Activated CD8-positive, alpha-beta memory T cell treated with anti-CD3 and anti-CD28 coated beads for 24 hours (primary cell): ENCODE data around the gene CTR9.

Source experiments
- DNase-seq: peaks from one replicate; pipeline ENCODE4 v3.0.0-alpha.2; 2020

The CTR9 gene

GRCh38 chr11:10750838-10751580 is at the start of gene CTR9:
TSS of gene CTR9 (plus strand) at chr11:10751246. CDS start at chr11:10751413, 167 bp downstream.
- DNase-seq, result peak; percentile 95

DNA sequence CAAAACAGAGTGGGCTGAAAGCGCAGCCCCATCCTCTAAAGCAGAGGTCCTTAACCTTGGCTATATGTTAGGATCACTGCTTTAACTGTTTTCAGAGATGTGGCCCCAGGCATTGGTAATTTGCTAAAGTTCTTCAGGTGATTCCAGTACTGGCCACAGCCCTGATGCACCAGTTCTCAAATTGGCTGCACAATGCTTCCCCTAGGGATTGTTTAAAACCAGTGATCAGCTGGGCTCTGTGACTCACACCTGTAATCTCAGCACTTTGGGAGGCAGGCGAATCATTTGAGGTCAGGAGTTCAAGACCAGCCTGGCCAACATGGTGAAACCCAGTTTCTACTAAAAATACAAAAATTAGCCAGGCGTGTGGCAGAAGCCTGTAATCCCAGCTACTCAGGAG is 49.1 kb upstream of the CTR9 start:
- DNase-seq, result no peak

DNA sequence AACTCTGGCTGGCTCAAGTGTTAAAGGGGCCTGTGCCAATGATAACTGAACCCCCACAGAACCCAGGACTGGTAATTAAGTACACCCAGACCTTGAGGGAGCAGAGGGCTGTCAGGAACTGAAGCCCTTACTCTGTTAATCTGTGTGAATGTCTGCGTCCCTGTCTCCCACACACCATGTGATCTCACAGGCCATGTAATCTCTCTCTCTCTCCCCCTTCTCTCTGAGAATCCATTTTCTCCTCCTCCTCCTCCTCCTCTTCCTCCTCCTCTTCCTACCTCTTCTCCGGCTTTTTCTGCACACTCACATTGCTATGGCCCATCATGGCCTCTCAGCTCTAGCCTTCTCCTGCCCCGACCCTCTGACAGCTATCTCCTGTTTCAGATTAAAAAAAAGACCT is 42.9 kb upstream of the CTR9 start:
- no peak for DNase-seq

- no peak for DNase-seq
Measured at GRCh38 chr11:10709299-10710086, 41.6 kb upstream of the CTR9 start.

DNA sequence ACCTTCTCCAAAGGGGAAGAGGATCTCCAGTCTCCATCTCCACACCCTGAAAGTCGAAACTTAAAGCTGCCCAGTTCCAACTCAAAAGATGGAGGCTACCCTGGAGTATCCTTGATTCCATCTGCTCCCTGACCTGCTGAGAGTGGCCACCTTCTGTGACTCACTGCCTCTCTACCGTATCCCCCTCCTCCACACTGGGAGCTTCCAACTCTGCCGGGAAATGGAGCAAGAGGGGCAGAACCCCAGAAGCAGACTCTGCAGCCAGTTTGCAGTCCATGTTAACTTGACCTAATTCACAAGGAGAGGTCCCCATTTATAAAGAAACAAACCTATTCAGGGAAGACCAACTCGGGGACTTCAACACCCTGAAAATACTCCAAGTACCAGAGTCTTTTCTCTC is 35.5 kb upstream of the CTR9 start:
- DNase-seq, result no peak

DNA sequence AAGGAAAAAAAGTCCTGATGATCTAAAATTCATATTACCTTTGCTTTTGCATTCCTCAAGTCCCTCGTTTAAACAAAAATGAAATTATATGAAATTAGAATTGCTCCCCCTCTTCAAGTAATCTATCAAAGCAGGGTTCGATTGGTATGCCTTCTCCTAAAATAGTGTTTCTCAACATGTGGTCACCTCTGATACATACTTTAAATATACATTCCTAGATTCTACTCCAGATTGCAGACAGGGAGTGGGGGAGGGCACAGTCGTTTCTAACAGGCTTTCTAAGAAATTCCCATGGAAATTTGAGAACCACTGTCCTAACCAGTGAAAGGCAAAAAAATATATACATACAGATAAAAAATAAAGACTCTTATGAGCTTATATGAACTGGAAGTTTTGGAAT is 34.9 kb upstream of the CTR9 start:
- DNase-seq, result no peak

DNA sequence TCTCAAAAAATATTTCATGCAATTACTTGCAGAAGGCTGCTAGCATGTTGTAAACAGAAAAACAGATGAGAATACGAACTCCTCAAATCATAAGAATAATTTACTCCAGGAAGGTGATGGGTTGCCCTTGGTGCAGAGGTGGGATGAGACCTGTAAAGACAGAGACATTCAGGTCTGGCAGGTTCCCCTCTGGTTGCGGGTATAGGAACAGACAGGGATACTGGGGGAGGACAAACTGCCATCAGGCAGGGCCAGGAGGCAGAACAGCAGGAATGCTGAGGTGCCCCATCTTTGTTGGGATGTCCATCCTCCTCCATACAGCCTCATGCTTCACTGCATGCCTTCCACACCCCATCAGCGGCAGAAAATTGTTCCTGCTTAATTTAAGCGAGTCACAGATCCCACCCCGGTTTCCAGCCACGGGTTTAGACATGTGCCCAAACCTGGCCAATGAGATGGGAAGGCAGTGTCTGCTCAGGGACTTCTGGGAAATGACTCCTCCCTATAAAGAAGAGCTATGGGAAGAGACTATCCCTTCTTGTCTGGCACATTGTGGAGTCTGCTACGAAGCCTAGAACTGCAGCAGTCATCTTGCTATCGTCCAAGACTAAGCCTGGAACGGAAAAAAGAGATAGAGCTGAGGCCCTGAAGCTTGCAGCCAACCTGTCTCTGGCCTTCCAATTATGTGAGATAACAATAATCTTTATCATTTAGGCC is 34.3 kb upstream of the CTR9 start:
- DNase-seq, result no peak

DNA sequence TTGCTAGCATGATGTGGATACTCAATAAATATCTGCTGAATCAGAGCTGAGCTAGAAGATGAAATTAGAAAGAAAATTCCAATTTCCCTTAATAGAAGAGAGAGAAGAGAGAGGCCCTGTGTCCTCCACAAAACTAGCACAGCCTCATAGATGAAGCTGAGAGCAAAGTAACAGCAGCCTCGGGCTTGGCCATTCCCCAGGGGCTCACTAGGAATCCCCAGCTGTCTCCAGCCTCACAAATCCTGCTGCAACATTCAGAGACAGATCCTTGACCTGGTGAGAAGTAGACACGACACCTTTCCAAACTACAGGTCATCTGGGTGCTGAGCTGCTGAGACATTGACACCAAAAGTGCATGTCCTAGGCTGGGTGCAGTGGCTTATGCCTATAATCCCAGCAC is 31.4 kb upstream of the CTR9 start:
- no peak for DNase-seq

DNA sequence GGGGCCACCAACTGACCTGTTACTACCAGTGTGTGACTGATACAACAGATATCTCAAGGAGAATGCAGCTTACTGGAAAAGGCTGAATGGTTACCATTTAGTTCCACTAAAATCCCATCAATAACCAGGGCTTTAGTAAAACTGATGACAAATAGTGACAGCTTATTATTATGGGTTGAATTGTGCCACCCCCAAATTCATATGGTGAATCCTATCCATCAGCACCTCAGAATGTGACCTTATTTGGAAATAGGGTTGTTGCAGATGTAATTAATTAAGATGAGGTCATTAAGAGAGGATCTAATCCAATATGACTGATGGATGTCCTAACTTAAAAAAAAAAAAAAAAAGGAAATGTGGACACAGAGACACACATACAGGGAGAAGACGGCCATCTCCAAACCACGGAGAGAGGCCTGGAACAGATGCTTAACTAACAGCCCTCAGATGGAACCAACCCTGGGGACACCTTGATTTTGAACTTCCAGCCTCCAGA is 30.1 kb upstream of the CTR9 start:
- DNase-seq, result no peak

GRCh38 chr11:10722307-10722706 is 28.7 kb upstream of the CTR9 start:
- no peak for DNase-seq

DNA sequence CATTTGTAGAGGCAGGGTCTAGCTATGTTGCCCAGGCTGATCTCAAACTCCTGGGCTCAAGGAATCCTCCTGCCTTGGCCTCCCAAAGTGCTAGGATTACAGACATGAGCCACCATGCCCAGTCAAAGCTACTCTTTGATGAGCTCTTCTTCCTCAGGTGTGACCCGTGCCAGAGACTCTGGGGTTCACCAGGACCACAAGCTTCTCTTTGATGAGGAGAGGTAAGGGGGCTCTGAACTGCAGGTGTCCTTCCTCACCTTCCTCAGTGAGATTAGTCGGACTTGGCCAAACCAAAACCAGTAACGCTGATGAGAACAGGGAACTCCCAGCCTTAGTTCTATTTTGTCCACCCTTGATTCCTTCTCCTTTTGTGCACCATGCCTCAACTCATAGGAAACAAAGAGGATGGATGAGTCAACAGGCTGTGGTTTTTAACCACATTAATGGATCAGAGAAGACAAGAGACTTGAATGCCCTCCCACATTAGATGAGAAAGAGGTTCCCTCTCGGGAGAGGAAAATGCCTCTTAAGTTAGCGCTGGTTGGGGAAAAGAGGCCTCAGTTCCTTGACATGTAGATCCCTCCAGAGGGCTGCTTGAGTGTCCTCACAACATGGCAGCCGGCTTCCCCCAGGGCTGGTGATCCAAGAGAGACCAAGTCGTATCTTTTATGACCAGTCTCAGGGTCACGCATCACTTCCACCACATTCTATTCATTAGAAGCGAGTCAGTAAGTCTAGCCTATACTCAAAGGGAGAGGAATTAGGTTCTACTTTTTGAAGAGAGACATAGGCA is 25.7 kb upstream of the CTR9 start:
- peak; percentile 72 for DNase-seq

GRCh38 chr11:10725907-10726253 is 25.2 kb upstream of the CTR9 start:
- DNase-seq, result no peak

DNA sequence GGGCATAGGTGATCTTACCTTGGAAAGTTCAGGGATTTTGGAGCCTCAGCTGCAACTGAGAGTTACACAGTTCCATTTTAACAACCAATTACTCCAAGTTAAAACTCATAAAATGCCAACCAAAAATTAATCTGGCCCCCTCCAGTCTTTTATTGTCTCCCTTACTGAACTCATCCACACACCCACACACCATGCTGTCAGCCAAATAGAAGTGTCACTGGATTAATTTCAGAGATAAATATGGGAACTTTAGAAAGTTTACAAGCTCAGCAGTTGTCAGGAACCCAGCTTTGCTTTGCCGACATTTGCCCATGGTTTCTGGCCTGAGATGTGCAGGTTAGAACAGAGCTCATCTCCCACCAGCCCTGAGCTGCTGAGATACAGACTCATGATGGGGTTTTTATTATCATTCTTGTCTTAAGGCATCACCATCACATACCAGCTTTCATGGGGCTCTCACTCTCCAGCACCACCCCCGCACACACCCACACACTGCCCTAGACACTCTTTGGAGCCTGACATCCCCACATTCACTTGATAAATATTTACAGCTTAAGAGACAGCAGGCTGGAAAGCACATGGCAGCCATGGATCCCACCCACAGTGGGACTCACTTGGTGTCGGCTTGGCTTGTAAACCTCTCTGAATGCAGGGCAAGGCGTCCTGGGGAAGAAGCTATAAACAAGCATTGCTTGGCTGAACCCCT is 23.7 kb upstream of the CTR9 start:
- no peak for DNase-seq

GRCh38 chr11:10728154-10728553 is 22.9 kb upstream of the CTR9 start:
- no peak for DNase-seq

DNA sequence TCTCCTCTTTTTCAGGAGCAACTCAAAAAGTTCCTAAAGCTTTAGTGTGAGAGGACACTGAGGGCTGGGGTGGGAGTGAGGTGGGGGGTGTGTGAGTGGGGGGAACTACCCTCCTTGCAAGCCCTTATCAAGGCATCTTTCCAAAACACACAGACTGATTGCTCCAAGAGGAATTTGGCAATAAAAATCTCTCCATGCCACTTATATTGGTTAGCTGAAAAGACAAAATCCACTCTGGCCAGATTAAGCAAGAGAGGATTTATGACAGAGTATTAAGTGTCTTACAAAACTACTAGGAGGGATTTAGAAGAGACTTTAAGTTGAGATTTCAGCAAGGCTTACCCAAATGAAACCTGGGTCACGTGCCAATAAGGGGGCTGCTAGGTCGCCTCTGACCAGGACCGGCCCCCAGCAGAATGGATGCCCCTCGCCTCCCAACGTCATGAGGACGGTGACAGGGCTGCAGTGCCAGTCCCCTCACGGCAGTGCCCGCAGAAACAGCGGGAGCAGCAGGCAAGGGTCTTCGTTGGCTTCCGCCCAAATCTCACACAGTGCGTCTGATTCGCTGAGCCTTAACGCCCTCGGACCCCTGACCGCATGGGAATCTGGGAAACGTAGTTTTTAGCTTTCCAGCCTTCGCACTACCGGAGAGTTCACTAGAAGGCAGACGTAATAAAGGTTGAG is 22.1 kb upstream of the CTR9 start:
- DNase-seq, result no peak

- no peak for DNase-seq
Measured at GRCh38 chr11:10730151-10730550, 20.9 kb upstream of the CTR9 start.

DNA sequence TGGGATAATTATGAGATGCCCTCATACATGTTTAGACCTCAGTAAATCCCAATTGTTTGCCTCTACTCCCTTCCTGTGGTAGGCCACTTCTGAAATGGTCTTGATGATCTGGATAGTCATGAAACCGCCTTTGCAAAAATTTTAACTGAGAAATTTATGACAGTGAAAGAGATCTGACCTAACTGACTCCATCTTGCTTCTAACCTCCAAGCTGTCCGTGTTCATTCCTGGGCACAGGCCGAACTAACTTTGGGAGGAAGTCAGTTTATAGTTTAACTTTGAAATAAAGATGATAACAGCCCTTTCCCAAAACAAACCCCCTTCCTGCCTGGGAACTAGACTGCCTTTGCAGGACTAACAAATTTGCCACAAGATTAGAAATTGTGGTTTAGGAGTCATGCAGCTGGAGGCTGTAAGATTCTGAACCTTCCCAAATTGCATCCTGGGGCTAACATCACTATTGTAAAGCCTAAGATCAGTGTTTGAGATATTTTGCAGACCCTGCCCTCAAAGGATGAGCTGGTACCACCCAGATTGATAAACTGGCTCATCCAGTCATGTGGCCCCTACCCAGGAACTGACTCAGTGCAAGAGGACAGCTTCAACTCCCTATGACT is 19.9 kb upstream of the CTR9 start:
- no peak for DNase-seq

GRCh38 chr11:10735481-10736475 is 15.3 kb upstream of the CTR9 start:
- peak; percentile 97 for DNase-seq

DNA sequence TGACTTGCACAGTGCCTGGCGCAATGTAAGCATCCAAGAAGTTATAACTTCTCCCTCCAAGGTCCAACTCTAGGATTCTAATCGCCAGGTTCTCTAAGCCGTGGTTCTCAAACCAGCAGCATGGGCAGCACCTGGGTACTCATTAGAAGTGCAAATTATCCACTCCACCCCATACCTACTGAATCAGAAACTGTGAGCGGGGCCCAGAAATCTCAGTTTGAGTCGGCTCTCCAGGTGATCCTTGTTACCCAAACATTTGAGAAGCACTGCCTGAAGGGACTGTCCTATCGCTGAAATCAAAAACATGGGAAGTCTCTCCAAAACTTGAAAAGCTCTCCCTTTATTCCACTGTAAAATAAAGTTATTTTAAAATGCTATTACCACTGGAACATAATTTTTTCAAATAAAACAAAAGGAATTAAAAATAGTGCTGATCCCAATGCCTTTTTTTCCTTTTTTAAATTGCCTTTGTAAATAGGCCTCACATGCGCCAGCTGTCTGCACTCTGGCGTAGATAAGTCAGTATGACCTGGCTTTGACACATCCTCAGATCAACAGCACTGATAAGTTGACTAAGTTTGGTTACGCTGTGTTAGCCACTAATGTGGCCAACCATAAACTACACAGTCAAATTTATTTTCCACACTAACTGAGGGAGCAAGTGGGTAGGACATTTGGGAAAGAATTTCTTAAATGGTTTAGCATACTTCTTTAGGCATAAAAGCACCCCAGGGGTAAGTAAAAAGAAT is 8.4 kb upstream of the CTR9 start:
- DNase-seq, result no peak
